HG03159 (cell line): Measurements from ENCODE around the gene PGK2.
"Not testable (repeated sequence)": the region's sequence is repeated elsewhere in the genome, so short reads cannot be mapped to it uniquely, and the experiment has no call there.

Experiments used
- ATAC-seq: cut with Tn5 transposase; IDR thresholded peaks from one replicate; pipeline ENCODE4 v1.9.1; 2021; ENCODE audit warnings: mild to moderate bottlenecking, moderate library complexity; ENCODE audit not compliant: unreplicated experiment

PGK2 gene

DNA sequence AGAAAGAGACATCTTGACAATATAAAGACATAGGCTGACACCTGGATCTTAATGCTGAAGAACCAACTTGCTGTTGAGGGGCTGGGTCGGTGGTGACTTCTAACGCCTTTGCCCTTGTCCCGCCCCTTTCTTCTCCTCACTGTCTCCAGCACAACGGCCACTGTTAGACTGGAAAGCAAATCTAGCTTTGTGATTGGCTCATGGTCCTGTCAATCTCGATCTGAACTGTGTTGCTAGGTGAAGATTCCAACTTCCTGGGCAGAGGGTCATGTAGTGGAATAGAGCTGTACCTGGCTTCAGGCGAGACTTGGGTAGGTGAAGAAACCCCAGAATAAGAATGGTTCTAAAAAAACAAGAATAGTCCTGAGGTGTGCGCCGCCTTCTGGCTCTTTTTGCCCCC is at the start of gene PGK2:
TSS of gene PGK2 (minus strand) at position 110 of the 400 bp plus-strand sequence. CDS start at position 12, 98 bp downstream.
- no peak for ATAC-seq

DNA sequence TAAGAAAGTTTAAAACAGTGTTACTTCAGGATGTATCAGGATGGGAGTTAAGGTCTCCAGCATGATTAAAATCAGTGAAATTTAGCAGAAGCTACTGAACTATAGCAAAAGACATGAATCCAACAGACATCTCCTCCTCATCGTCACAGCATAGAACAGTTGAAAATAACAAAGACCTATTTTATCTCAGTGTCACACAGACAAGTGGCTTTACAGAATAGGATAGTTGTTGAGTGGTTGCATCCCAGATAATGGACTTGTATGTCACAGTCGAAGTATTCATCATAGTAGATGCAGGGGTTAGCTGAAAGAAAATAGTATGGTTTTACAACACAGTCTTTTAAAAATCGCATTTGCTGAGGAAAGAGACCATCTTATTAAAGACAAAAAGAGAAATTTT is 48.1 kb upstream of the PGK2 start:
- no peak for ATAC-seq

DNA sequence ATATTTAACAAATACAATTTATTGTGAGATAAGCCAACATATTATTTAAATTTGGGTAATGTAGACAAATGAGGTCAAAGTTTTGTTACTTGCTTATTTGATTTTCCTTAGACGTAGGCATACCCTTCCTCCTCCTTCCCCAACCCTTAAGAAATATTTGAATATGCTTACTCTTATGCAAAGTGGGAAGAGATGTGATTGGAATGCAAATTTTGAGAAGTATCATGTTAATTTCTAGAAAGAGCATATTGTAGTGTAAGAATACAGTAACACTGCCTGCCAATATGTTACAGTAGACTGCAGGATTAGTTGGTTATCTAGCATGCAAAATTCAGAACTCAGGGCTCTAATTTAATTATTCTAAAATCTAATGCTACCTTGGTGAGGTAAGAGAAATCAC is 46.3 kb upstream of the PGK2 start:
- no peak for ATAC-seq

DNA sequence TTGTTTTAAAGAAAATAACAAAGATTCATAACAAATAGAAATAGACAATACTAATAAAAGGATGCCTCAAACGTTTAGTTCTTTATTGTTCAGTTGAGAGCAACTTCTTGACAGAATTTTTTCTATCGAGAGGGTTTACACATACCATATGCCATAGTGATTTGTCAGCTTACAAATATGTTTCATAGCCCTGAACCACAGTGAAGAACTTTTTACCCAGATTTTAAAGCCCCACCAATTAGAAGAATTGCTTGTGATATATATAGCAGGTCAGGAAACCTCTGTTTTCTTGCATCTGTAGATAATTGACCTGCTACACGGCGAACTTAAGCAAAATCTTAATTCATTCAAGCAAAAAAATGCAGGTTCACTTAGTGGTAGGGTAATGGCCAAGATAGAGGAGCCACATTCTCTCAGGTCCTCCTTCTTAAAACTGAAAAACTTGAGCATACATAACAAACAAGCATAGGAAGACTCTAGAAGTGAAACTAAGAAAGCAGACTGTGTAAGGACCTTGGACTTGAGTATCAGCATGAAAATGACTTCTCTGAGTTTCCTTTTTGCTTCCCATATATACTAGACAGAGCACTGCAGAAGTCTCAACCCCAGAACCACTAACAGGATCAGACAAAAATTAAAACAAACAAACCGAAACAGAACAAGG is 39.8 kb upstream of the PGK2 start:
- ATAC-seq: peak; percentile 98

DNA sequence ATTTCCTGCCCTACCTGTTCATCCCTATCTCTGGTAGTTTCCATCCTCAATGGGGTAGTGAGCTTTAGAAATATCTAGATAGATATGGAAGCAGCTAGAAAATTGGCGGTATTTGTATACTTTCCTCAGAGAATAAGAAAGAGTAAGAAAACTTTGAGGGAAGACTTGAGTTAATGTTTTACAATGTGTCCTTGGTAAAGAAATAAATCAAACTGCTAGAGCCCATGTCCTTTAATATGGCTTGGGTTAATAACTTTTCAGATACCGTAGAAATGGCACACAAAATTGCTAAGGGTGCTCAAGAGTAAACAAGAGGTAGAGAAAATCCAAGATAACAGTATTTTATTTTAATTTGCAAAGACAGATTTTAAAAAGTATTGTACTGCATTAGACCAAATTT is 28.1 kb upstream of the PGK2 start:
- no peak for ATAC-seq

DNA sequence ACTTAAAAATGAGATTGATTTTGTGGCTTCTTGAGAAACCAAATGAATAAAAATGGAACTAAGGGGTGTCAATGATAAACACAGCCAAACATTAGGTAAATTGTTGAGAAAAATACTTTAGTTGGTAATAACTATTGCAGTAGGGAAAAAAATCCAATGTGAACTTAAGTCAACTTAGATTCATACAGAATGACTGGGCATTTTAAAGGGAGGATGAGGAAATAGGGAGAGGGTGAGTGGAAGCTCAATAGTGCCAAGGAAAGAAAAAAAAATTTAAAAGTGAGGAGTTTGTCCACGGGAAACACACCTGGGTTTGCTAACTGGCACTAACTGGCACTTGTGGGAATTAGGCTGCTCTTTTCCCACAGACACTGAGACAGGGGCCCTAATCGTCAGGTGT is 26.2 kb upstream of the PGK2 start:
- no peak for ATAC-seq

DNA sequence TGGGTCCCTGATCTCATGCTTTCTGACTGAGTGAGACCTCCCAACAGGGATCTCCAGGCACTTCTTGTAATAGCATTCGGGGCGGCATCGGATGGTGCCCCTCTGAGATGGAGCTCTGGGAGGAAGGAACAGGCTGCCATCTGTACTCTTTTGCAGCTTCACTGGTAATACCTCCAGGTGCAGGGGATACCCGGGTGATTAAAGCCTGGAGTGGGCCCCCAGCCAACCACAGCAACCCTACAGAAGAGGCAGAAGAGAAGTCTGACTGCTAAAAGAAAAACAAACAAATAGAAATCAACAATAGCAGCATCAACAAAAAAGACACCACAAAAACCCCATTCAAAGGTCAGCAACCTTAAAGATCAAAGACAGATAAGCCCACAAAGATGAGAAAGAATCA is 19.1 kb upstream of the PGK2 start:
- no peak for ATAC-seq

DNA sequence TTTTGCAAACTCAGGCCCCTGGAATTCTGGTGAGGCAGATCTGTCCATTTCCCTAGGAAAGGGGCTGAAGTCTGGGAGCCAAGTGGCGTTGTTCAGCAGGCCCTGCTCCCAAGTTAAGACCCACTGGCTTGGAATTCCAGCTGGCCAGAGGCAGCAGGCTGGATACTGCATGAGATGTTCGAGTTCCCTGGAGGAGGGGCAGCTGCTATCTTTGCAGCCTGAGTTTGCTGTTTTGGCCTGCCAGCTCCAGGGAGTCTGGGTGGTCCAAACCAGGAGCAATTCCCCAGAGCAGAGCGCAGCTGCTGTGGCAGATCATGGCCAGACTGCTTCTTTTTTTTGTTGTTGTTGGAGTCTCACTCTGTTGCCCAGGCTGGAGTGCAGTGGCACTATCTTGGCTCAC is 18.2 kb upstream of the PGK2 start:
- ATAC-seq: no peak

DNA sequence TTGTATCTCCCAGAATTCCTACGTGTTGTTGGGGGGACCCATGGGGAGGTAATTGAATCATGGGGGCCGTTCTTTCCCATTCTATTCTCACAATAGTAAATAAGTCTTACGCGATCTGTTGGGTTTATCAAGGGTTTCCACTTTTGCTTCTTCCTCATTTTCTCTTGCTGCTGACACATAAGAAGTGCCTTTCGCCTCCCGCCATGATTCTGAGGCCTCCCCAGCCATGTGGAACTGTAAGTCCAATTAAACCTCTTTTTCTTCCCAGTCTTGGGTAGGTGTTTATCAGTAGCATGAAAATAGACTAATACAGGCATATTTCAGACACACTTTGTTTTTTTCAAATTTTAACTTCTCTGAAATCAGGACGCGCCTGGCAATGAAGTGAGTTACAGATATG is 14.4 kb upstream of the PGK2 start:
- ATAC-seq: no peak

DNA sequence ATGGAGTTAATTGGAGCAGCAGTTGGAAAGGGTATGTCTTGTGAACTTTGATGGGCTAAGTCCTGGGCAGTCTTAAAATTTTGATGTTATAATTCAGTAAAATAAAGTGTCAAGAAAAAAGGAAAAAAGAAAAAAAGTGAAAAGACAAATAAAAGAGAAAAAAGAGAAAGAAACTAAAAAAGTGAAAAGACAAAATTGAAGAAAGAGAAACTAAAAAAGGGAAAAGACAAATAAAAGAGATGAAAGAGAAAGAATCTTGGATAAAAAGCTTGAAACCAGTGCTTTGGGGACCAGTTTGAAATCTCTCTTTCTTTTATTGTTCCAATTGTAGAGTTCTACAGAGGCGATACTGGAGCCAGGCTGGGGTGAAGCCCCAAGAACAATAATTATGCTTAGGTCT is 12.0 kb upstream of the PGK2 start:
- no peak for ATAC-seq

DNA sequence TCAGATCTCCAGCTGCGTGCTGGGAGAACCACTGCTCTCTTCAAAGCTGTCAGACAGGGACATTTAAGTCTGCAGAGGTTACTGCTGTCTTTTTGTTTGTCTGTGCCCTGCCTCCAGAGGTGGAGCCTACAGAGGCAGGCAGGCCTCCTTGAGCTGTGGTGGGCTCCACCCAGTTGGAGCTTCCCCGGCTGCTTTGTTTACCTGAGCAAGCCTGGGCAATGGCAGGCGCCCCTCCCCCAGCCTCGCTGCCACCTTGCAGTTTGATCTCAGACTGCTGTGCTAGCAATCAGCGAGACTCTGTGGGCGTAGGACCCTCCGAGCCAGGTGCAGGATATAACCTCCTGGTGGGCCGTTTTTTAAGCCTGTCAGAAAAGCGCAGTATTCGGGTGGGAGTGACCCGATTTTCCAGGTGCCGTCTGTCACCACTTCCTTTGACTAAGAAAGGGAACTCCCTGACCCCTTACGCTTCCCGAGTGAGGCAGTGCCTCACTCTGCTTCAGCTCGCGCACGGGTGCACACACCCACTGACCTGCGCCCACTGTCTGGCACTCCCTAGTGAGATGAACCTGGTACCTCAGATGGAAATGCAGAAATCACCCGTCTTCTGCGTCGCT is 9.9 kb upstream of the PGK2 start:
- ATAC-seq: not testable (repeated sequence)

DNA sequence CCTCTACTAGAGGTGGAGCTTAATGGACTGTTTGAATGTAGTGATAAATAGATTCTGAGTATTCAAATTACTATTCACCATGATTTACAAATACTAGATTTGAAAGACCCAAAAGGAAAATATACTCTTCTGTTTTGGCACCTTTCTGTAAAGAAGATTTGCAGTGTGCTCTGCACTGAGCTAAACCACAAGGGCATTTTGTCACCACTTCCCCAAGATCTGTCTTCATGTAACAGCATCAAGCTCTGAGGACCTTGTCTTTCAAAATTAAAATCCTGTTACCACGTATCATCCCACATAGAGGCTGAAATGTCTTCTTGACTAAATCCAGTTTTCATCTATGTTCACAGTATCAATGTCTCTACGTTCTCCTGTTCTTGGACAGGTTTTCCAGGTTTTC is 3.3 kb upstream of the PGK2 start:
- ATAC-seq: no peak

DNA sequence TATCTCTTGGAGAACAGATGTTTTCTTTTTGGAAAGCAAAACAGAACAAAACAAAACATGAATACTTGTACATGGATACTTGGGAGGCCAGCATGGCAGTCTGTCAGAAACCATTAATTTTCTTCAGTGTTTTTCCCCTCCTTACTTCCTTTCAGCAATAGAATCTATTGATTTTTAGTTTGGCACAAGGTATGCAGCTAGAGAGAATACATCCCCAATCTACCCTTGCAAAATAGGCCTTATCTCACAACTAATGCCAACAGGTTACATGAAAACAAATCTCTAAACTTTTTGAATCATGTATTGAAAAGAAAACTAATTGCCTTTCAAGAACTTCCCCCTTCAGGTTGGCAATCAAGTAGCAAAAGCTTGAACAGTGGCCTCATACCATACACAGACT is 2.8 kb downstream of the PGK2 start:
- no peak for ATAC-seq

DNA sequence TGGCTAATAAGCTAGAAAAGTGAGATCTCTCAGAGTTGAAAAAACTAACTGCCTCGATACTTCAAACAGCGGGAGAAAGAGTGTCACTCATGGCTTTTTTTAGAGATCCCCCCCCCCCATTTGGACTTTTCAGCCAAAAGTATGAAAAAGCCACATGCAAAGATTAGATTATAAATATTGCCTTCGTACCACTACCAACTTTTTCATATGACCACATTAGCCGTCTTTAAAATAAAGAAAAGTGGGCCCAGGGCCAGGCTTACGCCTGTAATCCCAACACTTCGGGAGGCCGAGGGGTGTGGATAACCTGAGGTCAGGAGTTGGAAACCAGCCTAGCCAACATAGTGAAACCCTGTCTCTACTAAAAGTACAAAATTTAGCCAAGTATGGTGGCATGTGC is 4.4 kb downstream of the PGK2 start:
- no peak for ATAC-seq

DNA sequence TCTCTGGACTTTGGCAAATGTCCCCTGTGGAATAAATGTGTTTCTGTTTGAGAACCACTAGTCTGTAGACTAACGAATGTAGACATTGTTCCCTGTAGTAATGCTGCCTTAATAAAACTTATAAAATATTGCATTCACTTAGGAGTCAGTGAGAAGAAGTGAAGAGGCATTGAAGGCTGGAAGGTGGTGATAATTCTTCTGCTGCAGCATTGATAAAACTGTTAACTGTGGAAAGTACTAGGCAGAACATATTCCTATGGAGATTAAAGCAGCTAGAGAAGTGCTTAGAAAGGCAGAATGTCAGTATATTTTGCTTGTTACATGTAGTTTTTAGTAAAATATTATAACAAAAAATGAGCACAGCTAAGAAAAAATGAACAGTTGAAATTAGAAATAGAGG is 4.8 kb downstream of the PGK2 start:
- no peak for ATAC-seq

DNA sequence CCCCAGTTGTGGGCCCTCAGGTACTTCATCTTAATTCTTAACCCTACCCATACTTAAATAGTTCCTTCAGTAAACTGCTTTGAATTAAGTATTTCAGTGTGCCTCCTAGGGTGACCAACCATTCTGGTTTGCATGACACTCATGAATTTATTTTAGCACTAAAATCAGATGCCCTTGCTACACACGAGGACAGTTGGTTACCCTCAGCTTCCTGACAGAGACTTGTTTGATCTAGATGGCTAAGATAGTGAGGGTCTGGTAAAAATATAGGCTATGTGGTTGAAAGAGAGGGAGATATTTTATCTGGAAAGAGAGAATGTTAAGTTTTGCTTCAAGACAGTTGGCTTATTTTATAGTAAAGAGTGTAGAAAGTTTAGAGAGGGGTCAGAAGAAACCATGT is 10.6 kb downstream of the PGK2 start:
- ATAC-seq: no peak

DNA sequence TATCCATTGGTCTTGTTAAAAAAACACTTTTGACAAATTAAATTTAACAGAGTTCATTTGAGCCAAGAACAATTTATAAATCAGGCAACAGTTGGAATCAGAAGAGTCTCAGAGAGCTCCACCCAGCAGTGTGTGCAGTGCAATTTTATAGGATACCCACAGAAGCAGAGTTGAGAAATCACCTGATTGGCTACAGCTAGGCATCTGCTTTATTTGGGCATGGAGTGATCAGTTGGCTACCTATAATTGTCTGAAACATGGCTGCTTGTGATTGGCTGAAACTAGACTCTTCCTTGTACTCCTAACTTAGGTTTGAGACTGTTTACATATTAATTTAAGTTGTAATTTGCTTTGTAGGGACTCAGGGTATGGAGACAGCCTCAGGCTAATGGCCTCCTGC is 12.0 kb downstream of the PGK2 start:
- no peak for ATAC-seq

DNA sequence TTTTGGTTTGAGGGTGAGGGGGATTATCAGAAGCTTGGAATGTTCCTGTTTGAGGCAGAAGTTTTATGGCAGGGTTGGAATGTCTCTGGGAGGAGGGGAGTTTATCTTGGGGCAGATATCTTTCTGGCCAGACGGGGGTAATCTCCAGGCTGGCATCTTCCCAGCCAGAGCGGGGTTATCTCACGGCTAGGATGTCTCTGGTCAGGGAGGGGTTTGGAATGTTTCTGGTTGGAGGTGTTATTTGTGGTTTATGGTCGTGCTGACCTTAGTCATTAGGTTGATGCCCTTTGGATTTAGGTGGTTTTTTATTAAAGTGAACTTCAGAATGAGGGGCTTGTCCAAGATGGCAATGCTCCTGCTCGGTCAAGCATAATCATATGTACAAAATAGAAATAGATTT is 14.8 kb downstream of the PGK2 start:
- no peak for ATAC-seq

DNA sequence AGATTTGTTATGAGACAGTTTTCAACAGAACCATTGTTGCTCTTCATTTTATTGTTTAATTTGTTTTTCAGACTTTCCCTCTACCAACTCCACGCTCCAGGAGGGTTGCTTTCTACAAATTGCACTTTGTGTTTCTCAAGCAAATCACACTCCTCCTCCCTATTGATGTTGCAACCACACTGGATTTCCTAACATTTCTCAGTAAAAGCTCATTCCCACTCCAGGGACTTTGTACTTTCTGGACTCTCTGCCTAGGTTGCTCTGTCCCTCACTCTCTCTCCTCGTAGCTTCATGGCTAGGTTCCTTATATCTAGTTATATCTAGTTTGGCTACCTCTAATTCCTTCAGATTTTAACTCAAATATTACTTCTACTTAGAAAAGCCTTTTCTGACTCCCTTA is 20.3 kb downstream of the PGK2 start:
- ATAC-seq: no peak

DNA sequence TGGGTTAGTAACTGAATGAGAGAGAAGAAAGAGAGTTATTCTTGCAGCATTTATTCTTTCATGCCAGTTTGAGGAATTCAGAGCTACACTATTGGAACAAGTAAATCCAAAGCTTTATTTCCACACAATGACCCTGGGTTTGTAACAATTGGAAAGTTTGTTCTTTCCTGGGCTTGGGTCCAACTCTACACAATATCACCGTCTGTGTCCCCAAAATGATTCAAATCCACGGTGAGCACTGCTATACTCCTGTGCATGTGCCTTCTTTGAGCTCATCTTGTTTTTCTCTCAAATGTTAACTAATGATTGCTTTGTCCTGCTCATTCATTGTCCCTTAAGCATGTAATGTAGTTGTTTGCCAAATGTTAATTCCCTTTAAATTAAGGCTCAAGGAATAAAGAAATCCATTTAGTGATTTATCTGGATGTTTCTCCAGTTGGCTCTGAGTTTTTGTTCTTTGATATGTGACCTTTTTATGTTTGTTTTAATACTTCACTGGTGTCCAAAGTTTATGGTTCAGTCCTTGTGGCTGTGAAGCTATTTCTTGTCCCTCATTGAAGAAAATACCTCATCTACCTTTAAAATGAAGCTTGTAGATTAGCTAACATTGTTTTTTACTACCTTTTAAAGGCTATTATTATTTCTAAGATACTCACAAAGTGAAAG is 22.4 kb downstream of the PGK2 start:
- no peak for ATAC-seq

DNA sequence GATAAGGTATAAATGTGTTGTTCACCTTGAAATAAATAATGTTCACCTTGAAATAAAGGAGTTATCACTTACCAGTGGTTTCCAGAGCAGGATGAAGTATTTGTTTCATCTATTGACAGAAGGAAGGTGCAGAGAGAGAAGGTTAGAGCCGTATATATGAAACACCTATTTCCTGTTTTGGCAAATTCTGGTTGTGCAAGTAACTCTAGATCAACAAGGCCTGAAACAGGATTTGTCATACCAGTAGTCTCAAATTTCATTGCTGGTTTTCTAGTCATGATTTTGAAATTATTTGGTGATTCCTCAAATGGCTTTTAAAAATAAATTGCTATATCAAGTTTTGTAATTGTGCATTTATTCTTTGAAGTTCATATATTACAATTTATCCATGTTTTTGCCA is 42.8 kb downstream of the PGK2 start, which contains the start of gene CRISP3:
TSS of gene CRISP3 (minus strand) at position 130 of the 400 bp plus-strand sequence. CDS start at position 109, 21 bp downstream.
- ATAC-seq: no peak

DNA sequence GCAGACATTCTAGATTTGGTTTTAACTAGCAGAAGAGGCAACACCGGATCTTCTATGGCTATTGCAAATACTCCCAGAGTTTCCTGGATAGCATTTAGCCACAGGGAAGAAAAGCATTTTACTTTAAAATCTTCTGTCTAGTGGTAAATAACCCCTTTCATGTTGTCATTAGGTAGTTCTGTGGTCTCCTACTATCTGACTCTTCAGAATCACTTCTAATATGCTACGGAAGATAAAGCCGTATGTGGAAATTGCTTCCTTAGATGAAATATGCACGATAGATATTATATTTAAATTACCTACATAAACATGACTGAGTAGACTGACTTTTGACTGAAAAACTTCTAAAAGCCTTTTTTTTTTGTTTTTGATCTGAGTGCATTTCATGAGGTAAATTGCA is 43.7 kb downstream of the PGK2 start:
- no peak for ATAC-seq
